ENCODE measurements around the gene ETV2. TPM values are rescaled to one million over a fixed set of nuclear protein-coding genes. Genes with fewer than 3 reads are reported as not detected.
"Not testable (repeated sequence)": the region's sequence is repeated elsewhere in the genome, so short reads cannot be mapped to it uniquely, and the experiment has no call there.

The ETV2 gene, protein sequence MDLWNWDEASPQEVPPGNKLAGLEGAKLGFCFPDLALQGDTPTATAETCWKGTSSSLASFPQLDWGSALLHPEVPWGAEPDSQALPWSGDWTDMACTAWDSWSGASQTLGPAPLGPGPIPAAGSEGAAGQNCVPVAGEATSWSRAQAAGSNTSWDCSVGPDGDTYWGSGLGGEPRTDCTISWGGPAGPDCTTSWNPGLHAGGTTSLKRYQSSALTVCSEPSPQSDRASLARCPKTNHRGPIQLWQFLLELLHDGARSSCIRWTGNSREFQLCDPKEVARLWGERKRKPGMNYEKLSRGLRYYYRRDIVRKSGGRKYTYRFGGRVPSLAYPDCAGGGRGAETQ
- 0.50 TPM for polyA plus RNA-seq

DNA sequence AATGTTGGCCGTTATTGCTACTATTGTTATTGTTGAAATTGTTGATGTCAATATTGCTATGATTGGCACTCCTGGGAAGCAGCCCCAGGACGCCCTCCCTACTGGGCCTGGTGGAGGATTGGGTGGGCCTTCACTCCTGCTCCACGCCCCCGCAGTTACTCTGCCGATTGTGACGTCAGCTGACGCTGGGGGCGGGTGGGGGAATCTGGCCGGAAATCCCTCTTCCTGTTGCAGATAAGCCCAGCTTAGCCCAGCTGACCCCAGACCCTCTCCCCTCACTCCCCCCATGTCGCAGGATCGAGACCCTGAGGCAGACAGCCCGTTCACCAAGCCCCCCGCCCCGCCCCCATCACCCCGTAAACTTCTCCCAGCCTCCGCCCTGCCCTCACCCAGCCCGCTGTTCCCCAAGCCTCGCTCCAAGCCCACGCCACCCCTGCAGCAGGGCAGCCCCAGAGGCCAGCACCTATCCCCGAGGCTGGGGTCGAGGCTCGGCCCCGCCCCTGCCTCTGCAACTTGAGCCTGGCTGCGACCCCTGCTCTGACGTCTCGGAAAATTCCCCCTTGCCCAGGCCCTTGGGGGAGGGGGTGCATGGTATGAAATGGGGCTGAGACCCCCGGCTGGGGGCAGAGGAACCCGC is at the start of gene ETV2:
Gene ETV2, plus strand, starts transcription at position 231 of the 637 bp plus-strand sequence. CDS start 716 bp downstream, outside the sequence.
- Mint-ChIP-seq H3K27me3 (no peaks in the 10 kb centered on the region), H3K9me3 (no peaks in the 10 kb centered on the region), H3K27ac (peak within 1 kb of the TSS in 2 of 3 donors; percentile 27 to 59), H3K4me3 (peak within 1 kb of the TSS; percentile 52 to 95 (median 74)), H3K36me3 (peaks cover 2% of the 10 kb centered on the region), H3K4me1 (peaks cover 7 to 11% (median 7%) of the 10 kb centered on the region in 3 donors)

DNA sequence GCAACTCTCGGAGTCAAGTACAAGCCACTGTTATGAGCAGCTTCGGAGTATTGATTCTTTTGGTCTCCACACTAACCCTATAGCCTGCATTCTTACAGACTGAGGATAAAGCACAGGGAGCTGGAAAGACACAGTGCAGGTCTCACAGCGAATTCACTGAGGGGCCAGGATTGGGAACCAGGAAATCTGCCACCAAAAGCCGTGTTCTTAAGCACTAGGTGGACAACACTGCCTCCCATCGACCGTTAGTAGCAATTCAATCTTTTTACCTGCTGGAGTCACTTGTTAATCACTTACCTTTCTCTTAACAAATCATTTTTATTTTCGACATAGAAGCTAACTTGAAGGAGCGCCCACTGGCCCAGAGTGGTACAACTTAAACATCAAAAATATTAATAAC is 49.3 kb upstream of the ETV2 start:
- H3K4me3 Mint-ChIP-seq, result peak overlapping the region in 1 of 4 donors; percentile 34
- no peak overlapping the region for H3K27ac Mint-ChIP-seq
- peaks cover 0 to 3% (median 0%) of the 10 kb centered on the region in 3 donors for H3K4me1 Mint-ChIP-seq
- H3K36me3 Mint-ChIP-seq, result no peaks in the 10 kb centered on the region
- H3K9me3 Mint-ChIP-seq, result no peaks in the 10 kb centered on the region
- peaks cover 1% of the 10 kb centered on the region for H3K27me3 Mint-ChIP-seq

DNA sequence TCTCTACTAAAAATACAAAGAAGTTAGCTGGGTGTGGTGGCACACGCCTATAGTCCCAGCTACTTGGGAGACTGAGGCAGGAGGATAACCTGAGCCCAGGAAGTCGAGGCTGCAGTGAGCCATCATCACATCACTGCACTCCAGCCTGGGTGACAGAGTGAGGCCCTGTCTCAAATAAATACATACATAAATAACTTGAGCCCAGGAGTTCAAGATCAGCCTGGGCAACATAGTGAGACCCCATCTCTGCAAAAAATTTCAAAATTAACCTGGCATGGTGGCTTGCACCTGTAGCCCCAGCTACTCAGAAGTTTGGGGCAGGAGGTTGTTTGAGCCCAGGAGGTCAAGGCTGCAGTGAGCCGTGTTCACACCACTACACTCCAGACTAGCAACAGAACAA is 46.5 kb upstream of the ETV2 start:
- not testable (repeated sequence) for H3K9me3 Mint-ChIP-seq, H3K27me3 Mint-ChIP-seq, H3K27ac Mint-ChIP-seq, H3K4me1 Mint-ChIP-seq, H3K4me3 Mint-ChIP-seq, H3K36me3 Mint-ChIP-seq

DNA sequence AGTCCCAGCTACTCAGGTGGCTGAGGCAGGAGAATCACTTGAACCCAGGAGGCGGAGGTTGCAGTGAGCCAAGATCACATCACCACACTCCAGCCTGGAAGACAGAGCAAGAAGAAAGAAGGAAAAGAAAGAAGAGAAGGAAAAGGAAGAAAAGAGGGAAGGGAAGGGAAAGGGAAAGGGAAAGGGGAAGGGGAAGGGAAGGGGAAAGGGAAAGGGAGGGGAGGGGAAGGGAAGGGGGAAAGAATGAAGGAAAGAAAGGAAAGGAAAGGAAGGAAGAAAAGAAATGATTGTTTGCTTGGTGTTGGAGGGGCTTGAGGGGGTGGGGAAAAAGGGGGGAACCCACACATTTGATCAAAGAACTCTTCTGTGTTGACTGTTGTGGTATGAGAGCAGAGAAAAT is 45.6 kb upstream of the ETV2 start:
- Mint-ChIP-seq H3K4me1 (peaks cover 0 to 3% (median 0%) of the 10 kb centered on the region in 3 donors), H3K9me3 (no peaks in the 10 kb centered on the region), H3K27me3 (peaks cover 6% of the 10 kb centered on the region), H3K4me3 (no peak overlapping the region), H3K36me3 (no peaks in the 10 kb centered on the region), H3K27ac (no peak overlapping the region)

DNA sequence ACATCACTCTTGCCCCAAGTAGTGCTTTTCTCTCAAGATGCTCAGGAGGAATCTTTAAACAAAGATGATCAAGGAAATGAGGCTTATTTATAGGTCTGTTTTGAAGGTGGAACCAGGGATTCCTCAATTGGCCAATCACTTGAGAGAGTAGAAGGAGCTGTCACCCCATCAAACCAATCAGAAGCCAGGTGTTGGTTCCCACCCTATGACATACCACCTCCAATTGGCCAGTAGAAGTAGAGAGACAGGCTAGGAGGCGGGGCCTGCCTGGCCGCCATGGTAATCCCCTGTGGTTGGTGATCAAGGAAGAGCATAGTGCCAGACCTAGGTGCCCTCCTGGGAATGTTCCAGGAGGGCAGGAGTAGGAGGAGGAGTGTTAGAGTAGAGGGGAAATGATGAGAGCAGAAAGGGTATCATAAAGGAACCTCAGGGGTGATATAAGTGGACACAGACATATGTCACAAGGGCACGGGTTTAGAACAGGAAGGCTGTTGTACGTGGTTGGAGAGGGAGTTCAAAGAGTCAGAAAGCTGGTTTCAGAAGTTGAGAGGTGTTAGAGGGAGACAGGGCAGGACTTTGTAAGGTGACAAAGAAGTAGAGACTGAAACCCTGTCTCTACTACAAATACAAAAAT is 45.1 kb upstream of the ETV2 start:
- peaks cover 0 to 3% (median 0%) of the 10 kb centered on the region in 3 donors for H3K4me1 Mint-ChIP-seq
- H3K27ac Mint-ChIP-seq, result no peak overlapping the region
- H3K27me3 Mint-ChIP-seq, result peaks cover 9% of the 10 kb centered on the region
- no peak overlapping the region for H3K4me3 Mint-ChIP-seq
- no peaks in the 10 kb centered on the region for H3K36me3 Mint-ChIP-seq
- H3K9me3 Mint-ChIP-seq, result no peaks in the 10 kb centered on the region

DNA sequence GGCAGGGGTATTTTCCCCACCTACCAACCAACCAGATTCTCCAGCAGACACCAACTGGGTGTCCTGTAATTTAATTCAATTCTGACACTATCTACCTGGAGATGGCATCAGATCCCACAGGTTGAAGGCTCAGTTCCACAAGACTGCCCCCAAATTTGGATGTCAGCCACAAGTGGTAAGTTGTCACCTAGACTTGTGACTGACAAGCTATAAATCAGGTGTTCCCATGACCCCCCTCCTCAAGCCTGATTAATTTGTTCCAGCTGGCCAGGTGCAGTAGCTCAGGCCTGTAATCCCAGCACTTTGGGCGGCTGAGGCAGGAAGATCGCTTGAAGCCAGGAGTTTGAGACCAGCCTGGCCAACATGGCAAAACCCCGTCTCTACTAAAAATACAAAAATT is 39.6 kb upstream of the ETV2 start:
- no peak overlapping the region for H3K4me3 Mint-ChIP-seq
- H3K27ac Mint-ChIP-seq, result peak overlapping the region in 1 of 3 donors; percentile 22
- no peaks in the 10 kb centered on the region for H3K9me3 Mint-ChIP-seq
- H3K4me1 Mint-ChIP-seq, result no peaks in the 10 kb centered on the region
- H3K36me3 Mint-ChIP-seq, result no peaks in the 10 kb centered on the region
- H3K27me3 Mint-ChIP-seq, result peaks cover 7% of the 10 kb centered on the region

DNA sequence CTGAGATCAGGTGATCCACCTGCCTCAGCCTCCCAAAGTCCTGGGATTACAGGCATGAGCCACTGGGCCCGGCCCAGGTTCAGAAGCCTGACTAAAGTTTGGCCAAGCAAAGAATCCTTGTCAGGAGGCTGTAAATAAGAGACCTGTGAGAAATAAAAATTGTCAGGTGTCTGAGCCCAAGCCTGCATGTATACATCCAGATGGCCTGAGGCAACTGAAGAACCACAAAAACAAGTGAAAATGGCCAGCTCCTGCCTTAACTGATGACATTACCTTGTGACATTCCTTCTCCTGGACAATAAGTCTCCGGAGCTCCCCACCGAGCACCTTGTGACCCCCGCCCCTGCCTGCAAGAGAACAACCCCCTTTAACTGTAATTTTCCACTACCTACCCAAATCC is 37.1 kb upstream of the ETV2 start:
- H3K4me1 Mint-ChIP-seq, H3K36me3 Mint-ChIP-seq, H3K9me3 Mint-ChIP-seq, H3K27me3 Mint-ChIP-seq: not testable (repeated sequence)
- Mint-ChIP-seq H3K27ac (peak overlapping the region in 1 of 3 donors; percentile 86), H3K4me3 (peak overlapping the region in 1 of 4 donors; percentile 72)

DNA sequence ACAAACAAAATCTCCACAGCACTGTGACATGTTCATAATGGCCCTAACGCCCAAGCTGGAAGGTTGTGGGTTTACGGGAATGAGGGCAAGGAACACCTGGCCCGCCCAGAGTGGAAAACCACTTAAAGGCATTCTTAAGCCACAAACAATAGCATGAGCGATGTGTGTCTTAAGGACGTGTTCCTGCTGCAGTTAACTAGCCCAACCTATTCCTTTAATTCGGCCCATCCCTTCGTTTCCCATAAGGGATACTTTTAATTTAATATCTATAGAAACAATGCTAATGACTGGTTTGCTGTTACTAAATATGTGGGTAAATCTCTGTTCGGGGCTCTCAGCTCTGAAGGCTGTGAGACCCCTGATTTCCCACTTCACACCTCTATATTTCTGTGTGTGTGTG is 34.4 kb upstream of the ETV2 start:
- H3K9me3 Mint-ChIP-seq, H3K36me3 Mint-ChIP-seq: not testable (repeated sequence)
- peak overlapping the region in 1 of 4 donors; percentile 20 for H3K4me3 Mint-ChIP-seq

DNA sequence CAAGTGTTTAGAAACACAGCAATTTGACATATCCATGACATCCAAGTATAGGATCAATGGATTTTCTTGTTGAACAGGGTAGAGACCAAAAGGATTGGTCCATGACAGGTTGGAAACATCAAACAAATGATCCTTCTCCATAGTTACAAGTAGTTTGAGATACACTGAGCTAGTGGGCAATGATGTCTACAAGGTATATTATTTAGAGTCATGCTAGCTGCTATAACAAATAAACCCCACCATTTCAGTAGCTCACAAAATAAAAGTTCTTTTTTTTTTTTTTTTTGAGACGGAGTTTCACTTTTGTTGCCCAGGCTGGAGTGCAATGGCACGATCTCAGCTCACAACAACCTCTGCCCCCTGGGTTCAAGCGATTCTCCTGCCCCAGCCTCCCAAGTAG is 33.9 kb upstream of the ETV2 start:
- Mint-ChIP-seq H3K4me3 (peak overlapping the region in 1 of 4 donors; percentile 20), H3K27me3 (no peaks in the 10 kb centered on the region), H3K27ac (peak overlapping the region in 1 of 3 donors; percentile 10), H3K4me1 (peaks cover 24 to 29% (median 24%) of the 10 kb centered on the region in 3 donors), H3K9me3 (peaks cover 0 to 6% (median 2%) of the 10 kb centered on the region in 3 donors), H3K36me3 (peaks cover 4% of the 10 kb centered on the region)

More for the DNA sequence above, 34.4 kb upstream of the ETV2 start:
- H3K27ac Mint-ChIP-seq, result peak overlapping the region in 1 of 3 donors; percentile 10
- H3K27me3 Mint-ChIP-seq, result not testable (repeated sequence)
- H3K4me1 Mint-ChIP-seq, result peaks cover 19 to 28% (median 20%) of the 10 kb centered on the region in 3 donors

DNA sequence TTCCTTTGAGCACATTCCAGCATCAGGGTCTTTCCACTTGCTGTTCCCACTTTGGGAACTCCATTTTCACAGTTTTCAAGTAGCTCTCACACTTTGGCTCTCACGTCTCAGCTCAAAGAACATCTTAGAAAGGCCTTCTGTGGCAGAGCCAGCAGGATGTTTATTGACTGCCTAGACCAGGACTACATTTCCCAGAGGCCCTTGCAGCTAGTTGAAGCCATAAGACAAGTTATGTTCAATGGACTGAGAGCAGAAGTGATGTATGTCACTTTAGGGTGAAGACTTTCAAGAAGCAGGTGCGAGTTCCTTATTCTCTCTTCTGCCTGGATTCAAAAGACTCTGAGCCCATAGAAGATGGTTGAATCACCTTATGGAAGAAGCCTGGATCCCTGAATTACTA is 33.3 kb upstream of the ETV2 start:
- Mint-ChIP-seq H3K4me3 (peak overlapping the region in 3 of 4 donors; percentile 65 to 89 (median 89)), H3K27me3 (no peaks in the 10 kb centered on the region), H3K36me3 (peaks cover 4% of the 10 kb centered on the region), H3K4me1 (peaks cover 24 to 29% (median 25%) of the 10 kb centered on the region in 3 donors), H3K27ac (peak overlapping the region; percentile 90 to 97 (median 93)), H3K9me3 (peaks cover 0 to 6% (median 2%) of the 10 kb centered on the region in 3 donors)

DNA sequence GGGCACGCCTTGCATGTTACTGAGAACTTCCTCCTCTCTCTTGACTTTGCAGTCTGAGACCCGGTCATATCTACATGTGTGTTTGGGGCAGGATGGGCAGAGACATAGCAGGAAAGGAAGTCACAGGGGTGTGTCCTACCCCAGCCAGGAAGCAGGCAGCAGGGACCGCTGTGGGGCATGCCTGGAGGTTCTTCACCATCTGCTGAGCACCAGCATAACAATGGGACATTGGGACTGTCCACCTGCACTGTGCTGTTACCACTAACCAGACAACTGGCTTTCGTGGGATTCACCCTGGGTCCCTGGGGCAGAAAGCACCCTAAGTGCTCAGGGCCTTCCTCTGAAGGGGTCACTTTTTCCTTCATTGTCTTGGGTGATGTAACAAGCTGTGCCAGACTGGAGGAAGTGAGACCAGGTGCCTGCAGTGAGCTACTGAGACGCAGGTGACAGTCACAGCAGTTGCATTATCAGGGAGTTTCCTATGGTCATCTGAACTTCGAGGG is 31.6 kb upstream of the ETV2 start:
- Mint-ChIP-seq H3K4me1 (peaks cover 25 to 29% (median 26%) of the 10 kb centered on the region in 3 donors), H3K27me3 (no peaks in the 10 kb centered on the region), H3K9me3 (peaks cover 0 to 6% (median 2%) of the 10 kb centered on the region in 3 donors), H3K36me3 (peaks cover 4% of the 10 kb centered on the region), H3K27ac (peak overlapping the region; percentile 97 to 99 (median 99)), H3K4me3 (peak overlapping the region; percentile 71 to 89 (median 84))

DNA sequence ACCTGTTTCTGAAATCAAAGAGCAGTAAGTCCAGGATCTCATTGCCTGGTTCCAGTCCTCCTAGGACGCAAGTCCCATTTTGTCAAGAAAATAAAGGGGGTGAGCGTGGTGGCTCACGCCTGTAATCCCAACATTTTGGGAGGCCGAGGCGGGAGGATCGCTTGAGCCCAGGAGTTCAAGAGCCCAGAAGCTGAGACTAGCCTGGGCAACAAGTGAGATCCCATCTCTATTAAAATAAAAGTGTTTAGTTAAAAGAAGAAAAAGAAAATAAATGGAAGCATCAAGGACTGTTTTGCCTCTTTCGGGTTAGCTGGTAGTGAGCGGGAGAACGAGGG is 29.4 kb upstream of the ETV2 start:
- Mint-ChIP-seq H3K9me3 (peaks cover 0 to 6% (median 2%) of the 10 kb centered on the region in 3 donors), H3K27ac (peak overlapping the region; percentile 96 to 99 (median 99)), H3K4me3 (peak overlapping the region; percentile 83 to 97 (median 88)), H3K4me1 (peaks cover 25 to 29% (median 26%) of the 10 kb centered on the region in 3 donors), H3K36me3 (peaks cover 4% of the 10 kb centered on the region), H3K27me3 (no peaks in the 10 kb centered on the region)

DNA sequence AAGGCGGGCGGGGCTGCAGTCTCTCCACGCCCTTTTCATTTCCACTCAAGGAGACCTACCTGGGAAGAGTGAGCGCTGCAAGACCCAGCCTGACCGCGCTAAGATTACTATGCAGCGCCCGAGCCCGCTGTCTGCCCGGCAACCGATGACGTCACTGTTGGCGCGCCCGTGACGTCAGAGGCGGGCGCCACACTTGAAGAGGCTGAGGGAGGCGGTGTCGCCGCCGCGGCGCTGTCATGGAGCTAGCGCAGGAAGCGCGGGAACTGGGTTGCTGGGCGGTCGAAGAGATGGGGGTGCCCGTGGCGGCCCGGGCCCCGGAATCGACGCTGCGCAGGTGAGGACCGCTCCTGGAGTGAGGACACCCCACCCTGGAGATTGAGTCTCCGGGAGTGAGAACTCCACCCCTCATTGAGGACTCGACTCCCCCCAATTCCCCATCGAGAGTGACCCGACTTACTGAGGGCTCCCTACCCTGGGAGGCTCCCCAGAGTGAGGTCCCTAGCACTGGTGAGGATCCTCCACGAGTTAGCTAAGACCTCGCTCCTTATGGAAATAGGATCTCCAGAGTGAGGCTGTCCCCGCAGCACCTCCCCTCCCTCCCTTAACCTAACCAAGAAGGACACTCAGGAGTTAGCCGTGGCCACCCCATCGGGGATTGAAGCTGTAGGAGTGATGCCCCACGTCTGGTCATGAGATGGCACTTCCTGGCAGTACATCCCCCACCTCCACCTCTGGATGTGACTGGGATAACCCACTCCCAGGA is 28.8 kb upstream of the ETV2 start, which contains the start of gene HAUS5:
Gene HAUS5, plus strand, starts transcription at position 177 of the 763 bp plus-strand sequence. Its CDS starts 60 bp downstream, at position 237.
- peaks cover 0 to 6% (median 2%) of the 10 kb centered on the region in 3 donors for H3K9me3 Mint-ChIP-seq

DNA sequence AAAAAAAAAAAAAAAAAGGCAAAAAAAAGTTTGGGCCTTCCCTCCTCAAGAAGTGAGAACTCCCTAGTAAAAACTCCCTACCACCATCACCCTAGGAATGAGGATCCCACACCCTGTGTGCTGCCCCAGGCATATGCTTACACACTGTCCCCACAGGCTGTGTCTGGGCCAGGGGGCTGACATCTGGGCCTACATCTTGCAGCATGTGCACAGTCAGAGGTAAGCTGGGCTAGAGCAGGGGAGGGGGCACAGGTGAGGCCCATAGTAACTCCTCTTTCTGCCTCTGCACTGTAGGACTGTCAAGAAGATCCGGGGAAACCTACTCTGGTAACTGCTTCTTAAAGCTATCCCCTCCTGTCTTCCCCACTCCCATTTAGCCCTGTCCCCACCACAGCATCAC is 28.0 kb upstream of the ETV2 start:
- Mint-ChIP-seq H3K27ac (peak overlapping the region; percentile 53 to 99 (median 99)), H3K4me3 (peak overlapping the region; percentile 60 to 97 (median 79)), H3K4me1 (peaks cover 19 to 24% (median 21%) of the 10 kb centered on the region in 3 donors), H3K27me3 (no peaks in the 10 kb centered on the region), H3K36me3 (no peaks in the 10 kb centered on the region), H3K9me3 (peaks cover 0 to 1% (median 0%) of the 10 kb centered on the region in 3 donors)

More for the DNA sequence above, 28.8 kb upstream of the ETV2 start, which contains the start of gene HAUS5:
- Mint-ChIP-seq H3K4me1 (peaks cover 25 to 29% (median 26%) of the 10 kb centered on the region in 3 donors), H3K27me3 (no peaks in the 10 kb centered on the region), H3K36me3 (peaks cover 4% of the 10 kb centered on the region), H3K4me3 (peak within 1 kb of the TSS; percentile 83 to 97 (median 88)), H3K27ac (peak within 1 kb of the TSS; percentile 96 to 99 (median 99))

All from IgD-negative memory B cell (primary cell).